ENCODE measurements around the gene PSMG4.

GRCh38 chr6:3284436-3284876, 25.7 kb downstream of the PSMG4 start:
- no peak for TF ChIP-seq CTCF (conservative IDR thresholded peaks at IDR 0.05; ENCODE audit: low read depth, low read length)
- TF ChIP-seq EZH2phosphoT487 (IDR thresholded peaks at IDR 0.05; ENCODE audit: borderline replicate concordance, low read length) = no peak
